ENCODE measurements around the gene FAM204A. TPM values are rescaled to one million over a fixed set of nuclear protein-coding genes. Genes with fewer than 3 reads are reported as not detected.

The FAM204A gene
- total and polyA plus RNA-seq, 4 donors: 39.4 to 75.0 (median 53.2) TPM

GRCh38 chr10:118264838-118265470, 77.2 kb downstream of the FAM204A start:
- peaks cover 0 to 5% (median 0%) of the 10 kb centered on the region in 3 donors for H3K27me3 ChIP-seq (ENCODE audit: control insufficient read depth in 3 of 3, insufficient read depth in 3 of 3, low read length in 2 of 3)
- 52 to 71% methylated on average over 11 of the region's 11 CpGs for WGBS, 2 donors

GRCh38 chr10:118264252-118264651, 77.9 kb downstream of the FAM204A start:
- no peak overlapping the region for H3K27ac ChIP-seq (ENCODE audit: low read depth in 1 of 2, low read length in 1 of 2)
- no peaks in the 10 kb centered on the region for H3K36me3 ChIP-seq (ENCODE audit: control insufficient read depth in 4 of 4, insufficient read depth in 4 of 4, low read length in 4 of 4)
- no peaks in the 10 kb centered on the region for H3K4me1 ChIP-seq (ENCODE audit: control insufficient read depth in 5 of 5, insufficient read depth in 5 of 5, low read length in 5 of 5)
- H3K9me3 ChIP-seq (ENCODE audit: control insufficient read depth in 4 of 4, insufficient read depth in 3 of 4, low read length in 3 of 4): no peaks in the 10 kb centered on the region
- peaks cover 0 to 4% (median 0%) of the 10 kb centered on the region in 3 donors for H3K27me3 ChIP-seq (ENCODE audit: control insufficient read depth in 3 of 3, insufficient read depth in 3 of 3, low read length in 2 of 3)
- no peak for TF ChIP-seq CTCF (IDR thresholded peaks at IDR 0.05; ENCODE audit: control extremely low read depth, extremely low read depth)
- no peak for ATAC-seq (ENCODE audit: insufficient read depth, low FRiP score)
- no peak overlapping the region for H3K4me3 ChIP-seq
- no peak overlapping the region for H3K9ac ChIP-seq (ENCODE audit: insufficient read depth in 1 of 2, low read length in 2 of 2)
- DNase-seq: no peak

More at GRCh38 chr10:118264838-118265470, 77.2 kb downstream of the FAM204A start:
- Histone ChIP-seq H3K4me1 (ENCODE audit: control insufficient read depth in 5 of 5, insufficient read depth in 5 of 5, low read length in 5 of 5) (no peaks in the 10 kb centered on the region), H3K36me3 (ENCODE audit: control insufficient read depth in 4 of 4, insufficient read depth in 4 of 4, low read length in 4 of 4) (no peaks in the 10 kb centered on the region), H3K27ac (ENCODE audit: low read depth in 1 of 2, low read length in 1 of 2) (no peak overlapping the region), H3K9ac (ENCODE audit: insufficient read depth in 1 of 2, low read length in 2 of 2) (no peak overlapping the region), H3K9me3 (ENCODE audit: control insufficient read depth in 4 of 4, insufficient read depth in 3 of 4, low read length in 3 of 4) (no peaks in the 10 kb centered on the region), H3K4me3 (no peak overlapping the region)
- no peak for ATAC-seq (ENCODE audit: insufficient read depth, low FRiP score)
- DNase-seq: no peak
- no peak for TF ChIP-seq CTCF (IDR thresholded peaks at IDR 0.05; ENCODE audit: control extremely low read depth, extremely low read depth)

GRCh38 chr10:118262538-118262937, 79.6 kb downstream of the FAM204A start:
- Histone ChIP-seq H3K27ac (ENCODE audit: low read depth in 1 of 2, low read length in 1 of 2) (no peak overlapping the region), H3K27me3 (ENCODE audit: control insufficient read depth in 3 of 3, insufficient read depth in 3 of 3, low read length in 2 of 3) (peaks cover 0 to 6% (median 0%) of the 10 kb centered on the region in 3 donors), H3K9me3 (ENCODE audit: control insufficient read depth in 4 of 4, insufficient read depth in 3 of 4, low read length in 3 of 4) (no peaks in the 10 kb centered on the region), H3K4me1 (ENCODE audit: control insufficient read depth in 5 of 5, insufficient read depth in 5 of 5, low read length in 5 of 5) (no peaks in the 10 kb centered on the region), H3K9ac (ENCODE audit: insufficient read depth in 1 of 2, low read length in 2 of 2) (no peak overlapping the region), H3K36me3 (ENCODE audit: control insufficient read depth in 4 of 4, insufficient read depth in 4 of 4, low read length in 4 of 4) (no peaks in the 10 kb centered on the region), H3K4me3 (no peak overlapping the region)
- 74 to 83% methylated on average over 3 of the region's 3 CpGs for WGBS, 2 donors
- no peak for DNase-seq
- TF ChIP-seq CTCF (IDR thresholded peaks at IDR 0.05; ENCODE audit: control extremely low read depth, extremely low read depth): no peak
- ATAC-seq (ENCODE audit: insufficient read depth, low FRiP score): no peak

All from lung (tissue), 12 donors.